Ascending aorta (tissue), 2 donors: ENCODE data around the gene RAB9A. TPM values are rescaled to one million over a fixed set of nuclear protein-coding genes. Genes with fewer than 3 reads are reported as not detected.
"Not testable (repeated sequence)": the region's sequence is repeated elsewhere in the genome, so short reads cannot be mapped to it uniquely, and the experiment has no call there.

Source experiments
- DNase-seq, 2 donors: peaks; one replicate each; pipeline ENCODE4 v3.0.0-alpha.2; 2019; ENCODE audit warnings: low spot score in 2 of 2
- H3K27ac ChIP-seq, 2 donors: fragments of 200-600 bp; sonication (generic); one replicate each; pipeline ENCODE4 v1.5.1; 2016 to 2017; ENCODE audit warnings: mild to moderate bottlenecking in 1 of 2
- H3K27me3 ChIP-seq: fragments of 200-600 bp; sonication (generic); one replicate; pipeline ENCODE4 v1.5.1; 2017
- H3K36me3 ChIP-seq, 2 donors: fragments of 200-600 bp; sonication (generic); one replicate each; pipeline ENCODE4 v1.5.1; 2016
- H3K4me1 ChIP-seq, 2 donors: fragments of 200-600 bp; sonication (generic); one replicate each; pipeline ENCODE4 v1.5.1; 2016 to 2017; ENCODE audit warnings: mild to moderate bottlenecking in 1 of 2
- H3K4me3 ChIP-seq, 2 donors: fragments of 200-600 bp; sonication (generic); one replicate each; pipeline ENCODE4 v1.5.1; 2016 to 2017; ENCODE audit warnings: mild to moderate bottlenecking in 1 of 2
- H3K9me3 ChIP-seq, 2 donors: fragments of 200-600 bp; sonication (generic); one replicate each; pipeline ENCODE4 v1.5.1; 2016
- intact Hi-C: fragments of 100-400 bp; cut with DNase I; formaldehyde crosslinking; loops from one replicate; pipeline ENCODE4 v1.15.1; 2023
- total RNA-seq: library from RNA; depleted of rRNA; stranded (reverse); fragments of >200 nt; gene quantifications from one replicate; pipeline ENCODE4 v1.1.0, GENCODE V29; 2016
- TF ChIP-seq, protein P1 (sequence below), 3 experiments: fragments of 200-600 bp in 2 of 3; fragments of 450-650 bp in 1 of 3; sonication (generic) in 2 of 3; IDR thresholded peaks; one replicate each; pipeline ENCODE4 v1.5.1; 2016 to 2019; ENCODE audit warnings: antibody characterized with exemption in 3 of 3, mild to moderate bottlenecking in 1 of 3, moderate library complexity in 1 of 3

The RAB9A gene
- total RNA-seq, 1 donor from 2014 or later = 1.5 TPM

DNA sequence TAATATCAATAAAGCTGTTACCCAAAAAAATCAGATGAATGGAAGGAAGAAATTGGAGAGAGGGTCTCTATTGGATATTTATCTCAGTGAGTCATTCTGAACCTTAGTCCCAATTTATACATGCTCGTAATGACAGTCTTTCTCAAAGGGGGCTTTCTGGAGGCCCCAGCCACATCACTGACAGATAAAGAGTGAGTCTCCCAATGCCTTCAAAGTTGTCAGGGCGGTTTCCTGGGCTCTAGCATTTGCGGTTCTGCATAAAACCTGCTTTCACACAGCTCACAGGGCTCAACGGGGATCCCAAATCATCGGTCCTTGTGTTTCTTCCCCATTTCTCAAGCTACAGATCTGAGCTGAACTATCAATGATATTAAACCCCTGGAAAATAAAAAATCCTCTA, 18.7 kb upstream of the RAB9A start:
- Histone ChIP-seq H3K4me1 (no peaks in the 10 kb centered on the region), H3K27ac (no peak overlapping the region), H3K9me3 (no peaks in the 10 kb centered on the region), H3K4me3 (no peak overlapping the region), H3K27me3 (no peaks in the 10 kb centered on the region), H3K36me3 (no peaks in the 10 kb centered on the region)
- no peak for DNase-seq
- intact Hi-C loops = no loop called here
- TF ChIP-seq, protein P1, sequence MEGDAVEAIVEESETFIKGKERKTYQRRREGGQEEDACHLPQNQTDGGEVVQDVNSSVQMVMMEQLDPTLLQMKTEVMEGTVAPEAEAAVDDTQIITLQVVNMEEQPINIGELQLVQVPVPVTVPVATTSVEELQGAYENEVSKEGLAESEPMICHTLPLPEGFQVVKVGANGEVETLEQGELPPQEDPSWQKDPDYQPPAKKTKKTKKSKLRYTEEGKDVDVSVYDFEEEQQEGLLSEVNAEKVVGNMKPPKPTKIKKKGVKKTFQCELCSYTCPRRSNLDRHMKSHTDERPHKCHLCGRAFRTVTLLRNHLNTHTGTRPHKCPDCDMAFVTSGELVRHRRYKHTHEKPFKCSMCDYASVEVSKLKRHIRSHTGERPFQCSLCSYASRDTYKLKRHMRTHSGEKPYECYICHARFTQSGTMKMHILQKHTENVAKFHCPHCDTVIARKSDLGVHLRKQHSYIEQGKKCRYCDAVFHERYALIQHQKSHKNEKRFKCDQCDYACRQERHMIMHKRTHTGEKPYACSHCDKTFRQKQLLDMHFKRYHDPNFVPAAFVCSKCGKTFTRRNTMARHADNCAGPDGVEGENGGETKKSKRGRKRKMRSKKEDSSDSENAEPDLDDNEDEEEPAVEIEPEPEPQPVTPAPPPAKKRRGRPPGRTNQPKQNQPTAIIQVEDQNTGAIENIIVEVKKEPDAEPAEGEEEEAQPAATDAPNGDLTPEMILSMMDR (IDR thresholded peaks at IDR 0.05) = no peak

DNA sequence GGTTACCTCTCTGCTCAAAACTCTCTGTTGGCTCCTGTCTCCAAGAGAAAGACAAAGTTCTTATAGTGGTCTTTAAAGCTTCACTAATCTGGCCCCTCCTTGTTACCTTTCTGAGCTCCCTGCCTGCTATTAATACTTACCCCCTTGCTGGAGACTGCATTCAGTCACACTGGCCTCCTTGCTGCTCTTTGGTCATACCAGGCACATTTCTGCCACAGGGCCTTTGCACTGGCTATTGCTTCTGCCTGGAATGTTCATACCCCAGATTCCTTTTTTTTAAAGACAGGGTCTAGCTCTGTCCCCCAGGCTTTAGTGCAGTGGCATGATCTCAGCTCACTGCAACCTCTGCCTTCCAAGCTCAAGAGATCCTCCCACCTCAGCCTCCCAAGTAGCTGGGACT, 15.9 kb upstream of the RAB9A start:
- no peak overlapping the region for H3K27ac ChIP-seq
- no peaks in the 10 kb centered on the region for H3K36me3 ChIP-seq
- H3K4me1 ChIP-seq = no peaks in the 10 kb centered on the region
- TF ChIP-seq, protein P1 (IDR thresholded peaks at IDR 0.05) = no peak
- no peak overlapping the region for H3K4me3 ChIP-seq
- no peak for DNase-seq
- H3K9me3 ChIP-seq = no peaks in the 10 kb centered on the region
- intact Hi-C loops = no loop called here
- H3K27me3 ChIP-seq = no peaks in the 10 kb centered on the region

DNA sequence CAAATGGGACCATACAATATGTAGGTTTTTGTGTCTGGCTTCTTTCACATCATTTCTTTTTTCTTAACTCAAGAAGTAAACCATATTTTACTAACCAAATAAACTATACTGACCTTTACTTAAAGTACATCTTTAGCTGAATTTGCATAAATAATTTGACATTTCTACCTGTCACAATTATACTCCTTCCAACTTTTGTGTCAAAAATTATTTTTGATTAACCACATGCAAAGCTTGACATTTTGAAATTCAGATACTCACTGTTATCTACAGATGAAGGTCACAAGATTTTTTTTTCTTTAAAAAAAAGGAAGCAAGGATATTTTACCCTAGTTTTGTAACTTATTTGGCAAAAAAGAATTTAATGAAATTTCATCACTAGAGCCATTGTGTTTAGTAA, 12.0 kb upstream of the RAB9A start:
- Histone ChIP-seq H3K9me3 (no peaks in the 10 kb centered on the region), H3K4me1 (no peaks in the 10 kb centered on the region), H3K4me3 (no peak overlapping the region), H3K27me3 (no peaks in the 10 kb centered on the region), H3K27ac (no peak overlapping the region), H3K36me3 (no peaks in the 10 kb centered on the region)
- DNase-seq = no peak
- intact Hi-C loops = no loop called here
- TF ChIP-seq, protein P1 (IDR thresholded peaks at IDR 0.05) = no peak

DNA sequence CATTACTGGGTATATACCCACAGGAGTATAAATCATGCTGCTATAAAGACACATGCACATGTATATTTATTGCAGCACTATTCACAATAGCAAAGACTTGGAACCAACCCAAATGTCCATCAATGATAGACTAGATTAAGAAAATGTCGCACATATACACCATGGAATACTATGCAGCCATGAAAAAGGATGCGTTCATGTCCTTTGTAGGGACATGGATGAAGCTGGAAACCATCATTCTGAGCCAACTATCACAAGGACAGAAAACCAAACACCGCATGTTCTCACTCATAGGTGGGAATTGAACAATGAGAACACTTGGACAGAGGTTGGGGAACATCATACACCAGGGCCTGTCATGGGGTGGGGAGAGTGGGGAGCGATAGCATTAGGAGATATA, 9.2 kb upstream of the RAB9A start:
- H3K27ac ChIP-seq, H3K4me1 ChIP-seq, DNase-seq, H3K27me3 ChIP-seq, H3K36me3 ChIP-seq, intact Hi-C loops, H3K4me3 ChIP-seq, H3K9me3 ChIP-seq: not testable (repeated sequence)

DNA sequence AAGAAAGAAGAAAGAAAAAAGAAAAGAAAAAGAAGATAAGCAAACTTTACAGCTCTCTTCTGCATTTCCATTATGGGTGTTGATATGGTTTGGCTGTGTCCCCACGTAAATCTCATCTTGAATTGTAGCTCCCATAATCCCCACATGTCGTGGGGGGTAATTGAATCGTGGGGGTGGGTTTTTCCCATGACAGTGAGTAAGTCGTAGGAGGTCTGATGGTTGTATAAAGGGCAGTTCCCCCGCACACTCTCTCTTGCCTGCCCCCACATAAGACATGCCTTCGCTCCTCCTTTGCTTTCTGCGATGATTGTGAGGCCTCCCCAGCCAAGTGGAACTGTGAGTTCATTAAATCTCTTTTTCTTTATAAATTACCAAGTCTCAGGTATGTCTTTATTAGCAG, 7.3 kb upstream of the RAB9A start:
- no peaks in the 10 kb centered on the region for H3K9me3 ChIP-seq
- TF ChIP-seq, protein P1 (IDR thresholded peaks at IDR 0.05) = no peak
- H3K27me3 ChIP-seq = no peaks in the 10 kb centered on the region
- intact Hi-C loops = no loop called here
- no peak for DNase-seq
- no peak overlapping the region for H3K4me3 ChIP-seq
- H3K27ac ChIP-seq = no peak overlapping the region
- no peaks in the 10 kb centered on the region for H3K36me3 ChIP-seq
- H3K4me1 ChIP-seq = no peaks in the 10 kb centered on the region

DNA sequence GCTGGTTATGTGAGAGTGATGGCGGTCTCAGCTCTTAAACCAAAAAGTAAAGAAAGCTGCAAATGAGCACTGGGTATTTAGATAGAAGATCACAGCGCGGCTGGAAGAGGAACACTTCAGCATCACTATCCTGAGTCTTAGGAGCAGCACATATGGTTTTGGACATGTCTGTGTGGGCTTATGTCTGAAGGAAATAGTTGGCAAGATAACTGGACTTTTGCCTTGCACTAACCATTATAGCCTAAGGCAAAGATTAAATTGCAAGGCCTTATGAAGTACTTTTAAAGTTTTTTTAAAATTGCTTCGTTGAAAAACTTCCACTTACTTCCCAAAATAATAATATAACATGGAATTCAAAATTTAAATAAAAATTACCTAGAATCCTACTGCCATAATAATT, 4.6 kb upstream of the RAB9A start:
- Histone ChIP-seq H3K27ac (no peak overlapping the region), H3K9me3 (no peaks in the 10 kb centered on the region), H3K36me3 (no peaks in the 10 kb centered on the region), H3K4me1 (no peaks in the 10 kb centered on the region), H3K4me3 (no peak overlapping the region), H3K27me3 (no peaks in the 10 kb centered on the region)
- TF ChIP-seq, protein P1 (IDR thresholded peaks at IDR 0.05) = no peak
- DNase-seq = no peak
- intact Hi-C loops = no loop called here
